Mammary epithelial cell (primary cell): ENCODE data around the gene MAML2.

Experiments
- CTCF ChIP-seq, 2 donors: IDR thresholded peaks in 1 of 2; conservative IDR thresholded peaks in 1 of 2; 2 replicates each; pipeline ENCODE4 v1.5.1; 2011 to 2012; ENCODE audit warnings: inconsistent platforms in 2 of 2, low read length in 2 of 2, mild to moderate bottlenecking in 2 of 2, control low read depth in 1 of 2, low read depth in 1 of 2; ENCODE audit not compliant: insufficient read depth in 1 of 2; ENCODE audit errors: extremely low read depth in 1 of 2
- EZH2 ChIP-seq: IDR thresholded peaks from 2 replicates; pipeline ENCODE4 v1.6.1; 2012; ENCODE audit warnings: low read length, inconsistent platforms, borderline replicate concordance

DNA sequence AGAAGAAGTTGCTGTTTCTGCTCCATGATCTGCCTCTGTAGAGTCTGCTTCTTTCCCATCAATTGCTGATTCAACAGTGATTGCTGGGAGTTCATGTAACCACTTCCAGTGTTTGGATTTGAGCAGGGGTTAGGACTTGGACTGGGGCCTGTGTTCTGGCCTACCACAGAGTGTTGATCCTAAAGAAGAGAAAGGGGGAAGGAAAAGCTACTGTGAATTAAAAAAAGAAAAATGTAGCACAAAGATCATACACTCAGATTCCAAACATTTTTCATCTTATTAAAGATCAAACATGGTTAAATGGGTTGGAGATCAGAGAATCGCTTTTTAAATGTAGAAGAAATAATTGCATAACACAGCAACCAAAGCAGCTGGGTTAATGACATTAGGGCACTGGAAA is 351.4 kb downstream of the MAML2 start:
- TF ChIP-seq CTCF (conservative IDR thresholded peaks at IDR 0.05 in 1 of 2, IDR thresholded peaks at IDR 0.05 in 1 of 2; ENCODE audit: extremely low read depth in 1 of 2, insufficient read depth in 1 of 2, low read depth in 1 of 2, low read length in 2 of 2) (no peak), EZH2 (no peak)
